A549 (cell line): ENCODE results near the gene CALN1.

Experiments
- CTCF ChIP-seq: fragments of >200 bp; sonication (Bioruptor Twin); formaldehyde crosslinking; IDR thresholded peaks from 3 replicates; pipeline ENCODE4 v1.5.1; 2016
- KDM5A ChIP-seq: fragments of 200-600 bp; sonication (generic); IDR thresholded peaks from 2 replicates; pipeline ENCODE4 v1.6.1; 2016; ENCODE audit warnings: antibody characterized with exemption, mild to moderate bottlenecking

GRCh38 chr7:72213769-72214168, 198.4 kb downstream of the CALN1 start:
- TF ChIP-seq CTCF: no peak
- no peak for TF ChIP-seq KDM5A
